SU-DHL-6 (cell line): ENCODE results near the gene RTN4R.

ENCODE experiments used
- H2AFZ ChIP-seq: fragments of 200-600 bp; sonication (generic); 2 replicates; pipeline ENCODE4 v1.6.1; 2014; ENCODE audit warnings: low read depth, mild to moderate bottlenecking, moderate library complexity, mixed read lengths, antibody characterized with exemption, low read length; ENCODE audit not compliant: severe bottlenecking
- H3F3A ChIP-seq: fragments of 200-600 bp; shearing (Covaris generic); 2 replicates; pipeline ENCODE4 v1.6.0; 2016; ENCODE audit warnings: antibody characterized with exemption, mild to moderate bottlenecking; ENCODE audit not compliant: insufficient read depth
- H3K27ac ChIP-seq: fragments of 200-600 bp; sonication (generic); 2 replicates; pipeline ENCODE4 v1.5.1; 2016; ENCODE audit warnings: low read depth, mild to moderate bottlenecking, low read length, moderate library complexity, mixed read lengths
- H3K27me3 ChIP-seq: fragments of 200-600 bp; sonication (generic), shearing (Covaris generic); 2 replicates; pipeline ENCODE4 v1.6.0; 2014; ENCODE audit warnings: mild to moderate bottlenecking, low read length
- H3K36me3 ChIP-seq: fragments of 200-600 bp; sonication (generic); 2 replicates; pipeline ENCODE4 v1.6.1; 2014; ENCODE audit warnings: mild to moderate bottlenecking, low read length, mixed read lengths
- H3K4me2 ChIP-seq: fragments of 300-600, 200-600 bp; shearing (Covaris generic), sonication (generic); 2 replicates; pipeline ENCODE4 v1.6.0; 2014; ENCODE audit warnings: low read length, low read depth, mild to moderate bottlenecking; ENCODE audit not compliant: poor library complexity, severe bottlenecking
- H3K4me3 ChIP-seq: fragments of 200-600 bp; sonication (generic); 2 replicates; pipeline ENCODE4 v1.5.1; 2014; ENCODE audit warnings: antibody characterized with exemption, low read length, mild to moderate bottlenecking, mixed read lengths; ENCODE audit not compliant: insufficient read depth, poor library complexity, severe bottlenecking
- H3K79me2 ChIP-seq: fragments of 200-600 bp; sonication (generic); 2 replicates; pipeline ENCODE4 v1.6.1; 2014; ENCODE audit warnings: mild to moderate bottlenecking, low read length, moderate library complexity; ENCODE audit not compliant: insufficient read depth
- H3K9ac ChIP-seq: fragments of 200-600 bp; sonication (generic); 2 replicates; pipeline ENCODE4 v1.7.0; 2014; ENCODE audit warnings: mild to moderate bottlenecking, low read length
- H3K9me2 ChIP-seq: fragments of 200-600 bp; sonication (generic); replicated peaks from 2 replicates; pipeline ENCODE4 v1.6.1; 2014; ENCODE audit warnings: low read length; ENCODE audit not compliant: insufficient read depth
- H3K9me3 ChIP-seq: fragments of 200-600 bp; sonication (generic); 2 replicates; pipeline ENCODE4 v1.6.1; 2014; ENCODE audit warnings: low read length, mixed read lengths; ENCODE audit not compliant: insufficient read depth
- H4K20me1 ChIP-seq: fragments of 200-600 bp; sonication (generic); 2 replicates; pipeline ENCODE4 v1.6.1; 2014; ENCODE audit warnings: low read depth, mild to moderate bottlenecking, antibody characterized with exemption, low read length, moderate library complexity, mixed read lengths
- EZH2phosphoT487 ChIP-seq: fragments of 200-600 bp; sonication (generic), shearing (Covaris generic); conservative IDR thresholded peaks from 2 replicates; pipeline ENCODE4 v1.6.1; 2018; ENCODE audit warnings: mild to moderate bottlenecking, antibody characterized with exemption, low read length, moderate library complexity, mixed read lengths
- TF ChIP-seq, protein P1 (sequence below): fragments of 200-600 bp; sonication (generic); IDR thresholded peaks from one replicate; pipeline ENCODE4 v1.5.1; 2017; ENCODE audit warnings: antibody characterized with exemption, mild to moderate bottlenecking, low read length, moderate library complexity; ENCODE audit not compliant: insufficient read depth, poor library complexity, severe bottlenecking

Gene RTN4R

DNA sequence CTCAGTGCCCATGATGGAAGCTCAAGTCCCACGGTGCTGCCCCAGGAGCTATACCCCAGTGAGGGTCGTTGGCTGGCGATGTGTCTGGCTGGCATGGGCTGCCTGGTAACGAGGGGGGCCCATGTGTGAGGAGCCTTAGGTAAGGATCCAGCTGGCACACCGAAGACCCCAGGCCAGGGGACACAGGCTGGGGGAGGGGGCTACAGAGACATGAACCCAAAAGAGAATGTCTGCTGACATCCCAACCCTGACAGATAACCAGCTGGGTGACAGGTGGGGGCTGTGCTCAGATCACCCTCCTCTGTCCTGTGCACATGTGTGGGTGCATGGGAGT, 39.2 kb downstream of the RTN4R start:
- Histone ChIP-seq H3K27me3 (no peaks in the 10 kb centered on the region), H3F3A (no peaks in the 10 kb centered on the region), H2AFZ (no peak overlapping the region), H4K20me1 (no peaks in the 10 kb centered on the region), H3K9me2 (no peaks in the 10 kb centered on the region), H3K36me3 (no peaks in the 10 kb centered on the region), H3K4me3 (no peak overlapping the region), H3K27ac (no peak overlapping the region), H3K9ac (no peak overlapping the region), H3K79me2 (no peaks in the 10 kb centered on the region), H3K4me2 (no peak overlapping the region), H3K9me3 (no peaks in the 10 kb centered on the region)
- TF ChIP-seq EZH2phosphoT487 = no peak
- TF ChIP-seq, protein P1, sequence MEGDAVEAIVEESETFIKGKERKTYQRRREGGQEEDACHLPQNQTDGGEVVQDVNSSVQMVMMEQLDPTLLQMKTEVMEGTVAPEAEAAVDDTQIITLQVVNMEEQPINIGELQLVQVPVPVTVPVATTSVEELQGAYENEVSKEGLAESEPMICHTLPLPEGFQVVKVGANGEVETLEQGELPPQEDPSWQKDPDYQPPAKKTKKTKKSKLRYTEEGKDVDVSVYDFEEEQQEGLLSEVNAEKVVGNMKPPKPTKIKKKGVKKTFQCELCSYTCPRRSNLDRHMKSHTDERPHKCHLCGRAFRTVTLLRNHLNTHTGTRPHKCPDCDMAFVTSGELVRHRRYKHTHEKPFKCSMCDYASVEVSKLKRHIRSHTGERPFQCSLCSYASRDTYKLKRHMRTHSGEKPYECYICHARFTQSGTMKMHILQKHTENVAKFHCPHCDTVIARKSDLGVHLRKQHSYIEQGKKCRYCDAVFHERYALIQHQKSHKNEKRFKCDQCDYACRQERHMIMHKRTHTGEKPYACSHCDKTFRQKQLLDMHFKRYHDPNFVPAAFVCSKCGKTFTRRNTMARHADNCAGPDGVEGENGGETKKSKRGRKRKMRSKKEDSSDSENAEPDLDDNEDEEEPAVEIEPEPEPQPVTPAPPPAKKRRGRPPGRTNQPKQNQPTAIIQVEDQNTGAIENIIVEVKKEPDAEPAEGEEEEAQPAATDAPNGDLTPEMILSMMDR = no peak

DNA sequence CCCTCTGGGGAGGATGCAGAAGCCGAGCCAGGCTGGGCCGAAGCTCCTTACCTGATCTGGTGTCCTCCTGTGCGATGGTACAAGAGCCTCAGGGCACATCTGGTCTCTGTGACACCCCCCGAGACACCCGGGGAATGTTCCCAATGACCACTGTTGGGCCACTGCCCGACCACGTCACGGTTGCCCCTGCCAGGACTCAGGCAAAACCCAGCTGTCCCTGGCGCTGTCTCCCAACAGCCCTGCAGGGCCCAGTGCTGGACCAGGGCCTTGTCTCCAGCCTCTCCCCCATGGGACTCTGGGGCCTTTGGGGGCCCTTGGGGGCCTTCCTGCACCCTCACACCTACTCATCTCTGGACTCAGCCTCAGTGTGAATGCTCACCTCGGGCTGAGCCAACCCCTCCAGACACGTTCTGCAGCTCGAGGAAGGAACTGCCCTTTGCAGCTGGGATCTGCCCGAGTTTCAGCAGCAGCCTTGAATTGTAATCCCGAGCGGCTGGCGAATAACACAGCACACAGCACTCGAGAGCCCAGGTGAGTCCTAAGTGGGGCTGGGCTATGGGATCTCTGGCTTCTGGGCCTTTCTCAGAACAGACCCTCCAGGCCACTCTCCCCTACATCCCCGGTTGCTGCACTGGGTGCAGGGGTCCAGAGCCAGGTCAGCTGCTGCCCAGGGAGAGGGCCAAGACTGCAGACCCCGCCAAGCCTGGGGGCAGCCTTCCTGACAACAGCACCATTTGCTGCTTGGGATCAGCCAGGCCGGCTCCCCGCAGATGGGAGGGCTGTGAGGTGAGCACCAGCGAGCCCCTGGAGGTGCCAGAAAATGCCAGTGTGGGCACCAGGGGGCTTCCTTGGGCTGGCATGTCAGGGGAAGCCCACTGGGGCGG, 39.8 kb downstream of the RTN4R start:
- no peak overlapping the region for H2AFZ ChIP-seq
- H3K4me2 ChIP-seq = no peak overlapping the region
- no peak overlapping the region for H3K27ac ChIP-seq
- H3F3A ChIP-seq = no peaks in the 10 kb centered on the region
- TF ChIP-seq EZH2phosphoT487 = no peak
- TF ChIP-seq, protein P1 = no peak
- no peak overlapping the region for H3K9ac ChIP-seq
- no peaks in the 10 kb centered on the region for H4K20me1 ChIP-seq
- no peaks in the 10 kb centered on the region for H3K79me2 ChIP-seq
- no peak overlapping the region for H3K4me3 ChIP-seq
- no peaks in the 10 kb centered on the region for H3K27me3 ChIP-seq
- H3K36me3 ChIP-seq = no peaks in the 10 kb centered on the region
- H3K9me2 ChIP-seq = no peaks in the 10 kb centered on the region
- H3K9me3 ChIP-seq = no peaks in the 10 kb centered on the region

DNA sequence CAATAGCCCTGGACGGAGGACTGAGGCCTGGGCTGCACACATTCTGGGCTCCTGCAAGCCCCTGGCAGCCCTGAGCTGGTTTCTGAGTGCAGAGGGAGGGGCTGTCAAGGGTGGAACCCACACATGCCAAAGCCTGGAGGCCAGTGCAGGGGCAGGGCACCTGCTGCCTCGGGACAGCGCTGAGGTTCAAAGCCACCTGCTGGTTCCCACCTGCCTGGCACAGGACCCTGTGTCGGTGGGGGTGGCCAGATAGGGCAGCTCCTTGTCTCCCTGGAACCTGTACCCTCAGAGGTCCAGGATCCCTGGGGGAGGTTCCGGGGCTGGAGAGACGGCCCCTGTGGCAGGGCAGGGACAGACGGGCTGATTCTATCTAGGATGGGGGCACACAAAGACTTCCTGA, 40.8 kb downstream of the RTN4R start:
- Histone ChIP-seq H3K9ac (no peak overlapping the region), H3K27ac (no peak overlapping the region), H3F3A (no peaks in the 10 kb centered on the region), H3K4me3 (no peak overlapping the region), H3K27me3 (no peaks in the 10 kb centered on the region), H3K36me3 (no peaks in the 10 kb centered on the region), H3K9me3 (no peaks in the 10 kb centered on the region), H3K9me2 (no peaks in the 10 kb centered on the region), H2AFZ (no peak overlapping the region), H3K79me2 (no peaks in the 10 kb centered on the region), H4K20me1 (no peaks in the 10 kb centered on the region), H3K4me2 (no peak overlapping the region)
- TF ChIP-seq EZH2phosphoT487 = no peak
- TF ChIP-seq, protein P1 = no peak
